Activated CD4-positive, alpha-beta T cell treated with anti-CD3 and anti-CD28 coated beads, Interleukin-2, amount 50 U/mL, for 16 hours (primary cell): Measurements from ENCODE around the gene TIGD4.
"Not testable (repeated sequence)": the region's sequence is repeated elsewhere in the genome, so short reads cannot be mapped to it uniquely, and the experiment has no call there.

ENCODE experiments used
- DNase-seq: peaks from one replicate; pipeline ENCODE4 v3.0.0-alpha.2; 2020

TIGD4 gene

DNA sequence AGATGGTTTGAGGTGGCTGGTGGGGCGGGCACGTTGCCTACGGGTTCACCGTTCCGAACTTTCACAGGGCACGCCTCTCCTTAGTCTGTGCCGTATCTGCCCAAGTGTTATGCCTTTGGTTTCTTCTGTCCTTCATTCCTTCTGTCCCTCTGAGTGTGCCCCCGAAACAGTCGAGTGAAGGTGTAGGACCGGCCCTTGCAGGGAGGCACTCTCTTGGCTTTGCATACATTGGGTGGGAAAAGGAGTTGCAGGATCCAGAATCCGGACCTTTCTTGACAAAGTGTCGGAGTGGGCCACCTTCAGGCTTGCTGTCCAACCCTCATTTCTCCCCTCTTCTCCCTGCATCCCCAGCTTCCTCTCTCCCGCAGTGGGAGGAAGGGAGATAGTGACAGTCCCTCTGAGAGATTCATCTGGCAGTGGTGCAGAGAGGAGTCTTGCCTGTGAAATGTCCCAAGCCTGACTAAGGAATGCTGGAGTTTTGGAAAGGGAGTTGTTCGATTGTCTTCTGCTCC, 793 bp upstream of the TIGD4 start:
- no peak for DNase-seq

DNA sequence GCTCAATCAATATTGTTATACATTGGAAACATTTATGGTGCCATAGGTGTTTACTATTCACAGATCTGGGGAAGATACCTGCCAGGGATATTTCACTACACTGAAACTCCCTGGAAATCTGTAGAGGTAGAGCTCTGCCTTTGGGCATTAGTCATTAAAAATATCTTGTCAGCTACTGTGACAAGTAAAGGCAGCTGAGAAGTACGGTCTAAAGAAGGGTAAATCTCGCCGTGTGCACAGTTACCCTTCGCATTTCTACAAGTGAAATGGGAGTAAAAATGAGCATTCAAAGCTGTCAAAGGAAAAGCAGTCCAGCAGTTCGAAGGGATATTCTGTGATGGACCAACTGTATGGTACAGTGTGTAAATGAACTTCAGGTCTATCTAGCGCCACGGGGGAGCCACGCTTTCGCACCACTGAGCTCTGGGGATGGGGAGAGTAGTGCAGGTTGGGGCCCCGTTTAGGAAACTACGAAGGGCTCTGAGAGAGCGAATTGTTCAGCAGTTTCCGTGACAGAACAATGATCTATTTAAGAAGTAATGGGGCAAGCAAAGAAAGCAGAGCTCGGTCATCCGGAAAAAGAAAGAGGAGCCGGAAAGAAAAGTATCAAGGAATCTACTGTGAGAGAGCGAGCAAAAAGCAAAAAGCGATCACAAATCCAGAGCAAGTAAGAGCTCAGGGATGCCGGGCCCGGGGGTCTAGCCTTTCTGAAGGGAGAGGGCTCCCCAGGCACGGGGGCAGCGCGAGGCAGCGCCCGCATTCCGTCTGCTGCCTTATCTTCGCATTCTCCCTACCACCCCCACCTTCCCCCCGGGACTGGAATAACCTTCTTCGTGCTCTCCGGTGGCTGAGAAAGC, 646 bp downstream of the TIGD4 start:
- peak; percentile 34 for DNase-seq

DNA sequence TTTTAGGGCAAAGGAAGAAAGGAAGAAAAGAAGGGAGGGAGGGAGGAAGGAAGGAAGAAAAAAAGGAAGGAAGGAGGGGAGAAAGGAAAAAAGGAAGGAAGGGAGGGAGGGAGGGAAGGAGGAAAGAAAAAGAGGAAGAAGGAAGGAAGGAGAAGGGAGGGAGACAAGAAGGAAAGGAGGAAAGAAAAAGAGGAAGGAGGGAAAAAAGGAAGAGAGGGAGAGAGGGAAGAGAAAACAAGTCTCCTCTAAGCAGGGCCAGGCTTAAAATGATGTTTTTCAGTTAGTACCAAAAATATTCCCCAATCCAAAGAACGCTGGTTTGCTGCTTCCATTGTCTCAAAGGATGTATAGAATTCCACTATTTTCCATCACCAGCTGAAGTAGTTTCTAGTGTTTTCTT, 2.0 kb downstream of the TIGD4 start:
- DNase-seq, result no peak

DNA sequence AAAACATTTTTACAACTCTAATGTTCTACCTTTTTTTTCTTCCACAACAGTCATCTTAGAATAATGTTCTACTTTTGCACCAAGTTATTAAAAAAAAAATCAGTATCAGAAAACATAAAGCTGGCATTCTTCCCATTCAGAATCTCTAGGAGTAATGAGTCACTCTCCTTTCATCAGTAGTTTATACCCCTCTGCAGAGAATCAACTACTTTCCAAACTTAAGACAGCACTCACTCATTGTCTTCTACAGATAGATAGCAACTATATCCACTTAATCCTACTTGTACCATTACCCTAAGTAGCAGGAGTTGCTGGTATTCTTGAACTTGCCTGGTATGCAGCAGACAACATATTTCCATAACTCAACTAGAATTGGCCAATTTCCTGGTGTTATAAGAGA, 3.2 kb downstream of the TIGD4 start:
- no peak for DNase-seq

DNA sequence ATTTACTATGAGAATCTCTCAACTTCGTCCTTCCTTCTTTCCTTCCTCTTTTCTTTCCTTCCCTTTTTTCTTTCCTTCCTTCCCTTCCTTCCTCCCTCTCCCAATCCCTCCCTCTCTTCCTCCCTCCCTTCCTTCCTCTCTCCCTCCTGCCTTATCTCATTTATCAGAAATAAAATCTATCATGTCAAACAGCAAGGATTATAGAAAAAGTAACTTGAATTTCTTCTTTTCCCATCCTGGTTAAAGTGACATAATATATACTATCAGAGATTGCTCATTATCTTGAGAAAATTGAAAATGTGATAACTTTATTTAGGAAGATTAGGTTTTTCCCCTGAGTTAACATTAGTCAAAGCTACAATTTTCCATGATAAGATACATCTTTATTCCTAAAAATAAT, 5.6 kb downstream of the TIGD4 start:
- no peak for DNase-seq

DNA sequence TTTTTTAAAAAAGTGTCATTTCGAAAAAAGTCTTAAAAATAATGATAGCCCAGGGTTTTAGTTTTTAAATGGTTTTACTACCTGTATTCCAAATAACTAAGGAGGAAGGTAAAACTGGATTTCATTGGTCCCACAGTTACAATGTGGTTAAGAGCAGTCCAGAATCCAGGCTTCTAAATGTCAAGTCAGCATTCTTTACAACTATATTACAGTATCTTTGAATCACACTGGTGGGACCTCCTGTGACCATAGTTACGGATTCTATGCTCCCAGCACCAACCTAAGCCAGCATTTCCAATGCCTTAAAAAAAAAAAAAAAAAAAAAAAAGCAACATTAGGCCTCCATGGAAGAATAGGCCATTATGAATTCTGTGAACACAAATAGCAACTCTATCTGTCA, 6.2 kb downstream of the TIGD4 start:
- no peak for DNase-seq

DNA sequence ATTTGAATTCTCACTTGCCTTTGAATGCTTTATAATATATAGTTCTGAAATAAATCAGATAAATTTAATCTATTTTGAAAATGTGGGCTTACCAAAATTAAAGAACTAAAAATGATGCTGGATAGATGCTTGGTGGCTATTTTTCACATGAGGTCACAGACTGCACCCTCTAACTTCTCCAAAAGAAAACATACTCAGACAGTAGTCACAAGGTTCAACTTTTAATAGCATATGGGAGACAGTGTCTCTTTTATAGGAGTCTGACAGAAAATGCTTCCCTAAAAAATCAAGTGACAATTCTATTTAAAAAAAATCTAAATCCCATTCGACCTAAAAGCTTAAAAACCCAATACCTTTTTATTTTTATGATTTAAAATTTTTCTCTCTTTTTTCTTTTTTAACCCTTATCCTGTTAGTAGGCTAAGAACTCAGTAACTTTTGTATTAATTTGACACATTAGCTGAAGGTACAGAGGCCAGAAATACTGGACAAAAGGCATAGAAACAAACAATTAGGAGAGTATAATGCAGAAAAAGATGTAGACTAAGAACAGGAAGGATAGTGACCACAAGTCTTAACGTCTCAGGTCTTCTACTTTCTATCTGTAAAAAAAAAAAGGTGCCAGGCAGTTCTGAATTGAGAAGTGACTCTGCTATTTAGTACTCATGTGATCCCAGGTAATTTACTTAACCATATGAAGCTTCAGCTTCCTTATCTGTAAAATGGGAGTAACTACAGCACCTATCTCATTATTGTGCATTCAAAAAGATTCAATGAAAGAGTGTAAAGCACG, 7.6 kb downstream of the TIGD4 start:
- peak; percentile 23 for DNase-seq

DNA sequence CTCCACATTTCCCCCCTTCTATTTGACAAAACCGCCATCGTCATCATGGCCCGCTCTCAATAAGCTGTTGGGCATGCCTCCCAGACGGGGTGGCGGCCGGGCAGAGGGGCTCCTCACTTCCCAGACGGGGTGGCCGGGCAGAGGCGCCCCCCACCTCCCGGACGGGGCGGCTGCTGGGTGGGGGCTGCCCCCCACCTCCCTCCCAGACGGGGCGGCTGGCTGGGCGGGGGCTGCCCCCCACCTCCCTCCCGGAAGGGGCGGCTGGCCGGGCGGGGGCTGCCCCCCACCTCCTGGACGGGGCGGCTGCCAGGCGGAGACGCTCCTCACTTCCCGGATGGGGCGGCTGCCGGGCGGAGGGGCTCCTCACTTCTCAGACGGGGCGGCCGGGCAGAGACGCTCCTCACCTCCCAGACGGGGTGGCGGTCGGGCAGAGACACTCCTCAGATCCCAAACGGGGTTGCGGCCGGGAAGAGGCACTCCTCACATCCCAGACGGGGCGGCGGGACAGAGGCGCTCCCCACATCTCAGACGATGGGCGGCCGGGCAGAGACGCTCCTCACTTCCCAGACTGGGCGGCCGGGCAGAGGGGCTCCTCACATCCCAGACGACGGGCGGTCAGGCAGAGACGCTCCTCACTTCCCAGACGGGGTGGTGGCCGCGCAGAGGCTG, 14.3 kb downstream of the TIGD4 start:
- not testable (repeated sequence) for DNase-seq

DNA sequence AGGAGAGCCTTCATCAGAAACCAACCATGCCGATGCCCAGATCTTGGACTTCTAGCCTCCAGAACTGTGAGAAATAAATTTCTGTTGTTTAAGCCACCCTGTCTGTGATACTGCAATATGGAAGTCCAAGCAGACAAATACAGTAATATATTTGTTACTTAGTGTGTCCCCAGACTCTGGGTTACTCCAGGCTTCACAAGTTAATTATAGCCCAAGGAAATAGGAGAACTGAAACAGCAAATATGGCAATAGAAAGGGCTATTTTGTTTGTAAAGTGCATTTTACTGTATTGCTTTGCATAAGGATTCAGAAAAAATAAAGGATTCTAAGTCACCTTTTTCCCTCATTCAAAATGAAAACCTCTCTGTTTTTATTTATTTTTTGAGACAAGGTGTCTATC, 15.7 kb downstream of the TIGD4 start:
- DNase-seq, result no peak

DNA sequence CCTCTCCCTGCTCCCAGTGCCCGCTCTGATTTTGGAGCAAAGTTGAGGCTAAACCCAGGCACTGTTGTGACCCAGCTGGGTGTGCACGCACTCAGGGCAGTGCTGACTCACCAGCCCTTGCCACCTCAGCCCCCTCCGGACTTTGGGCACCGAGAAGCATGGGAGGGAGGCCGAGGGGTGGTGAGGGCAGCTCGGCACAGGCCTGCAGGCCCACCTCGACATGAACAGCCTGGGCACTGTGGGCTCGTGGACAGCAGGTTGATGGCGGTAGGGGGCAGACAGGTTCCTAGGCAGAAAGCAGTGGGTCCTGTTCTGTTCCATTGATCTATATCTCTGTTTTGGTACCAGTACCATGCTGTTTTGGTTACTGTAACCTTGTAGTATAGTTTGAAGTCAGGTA, 30.9 kb downstream of the TIGD4 start:
- no peak for DNase-seq

DNA sequence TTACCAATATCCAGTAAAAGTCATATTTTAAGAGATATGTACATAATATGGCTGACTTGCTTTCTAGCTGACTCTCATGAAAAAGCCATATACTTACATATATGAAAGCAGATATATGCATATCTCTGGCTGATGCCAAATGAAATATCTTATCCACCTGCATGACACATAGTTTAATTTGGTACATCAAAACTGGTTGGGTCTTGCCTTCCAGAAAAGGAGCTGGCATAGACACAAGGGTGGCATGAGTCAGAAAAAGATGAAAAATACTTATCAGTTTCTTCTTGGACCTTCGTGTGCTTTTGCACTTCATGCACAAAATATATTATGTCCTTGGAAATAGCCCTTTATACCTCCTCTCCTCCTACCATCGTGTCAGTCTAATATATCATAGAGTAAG, 32.1 kb downstream of the TIGD4 start:
- DNase-seq, result no peak

DNA sequence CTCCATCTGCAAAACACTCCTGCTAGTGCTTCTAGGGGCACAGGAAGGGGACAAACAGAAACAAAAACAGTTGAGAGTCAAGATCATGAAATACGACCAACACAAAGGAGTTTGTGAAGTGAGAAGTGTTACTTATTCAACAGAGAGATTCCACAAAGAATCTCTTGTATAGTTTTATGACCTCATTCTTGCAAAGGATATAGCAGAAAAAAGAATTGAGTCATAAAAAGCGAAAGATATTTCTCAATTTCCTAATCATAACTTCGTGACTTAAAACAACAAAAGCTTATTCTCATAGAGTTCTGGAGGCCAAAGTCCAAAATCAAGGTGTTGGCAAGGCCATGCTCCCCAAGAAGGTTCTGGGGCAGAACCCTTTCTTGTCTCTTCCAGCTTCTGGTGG, 40.7 kb downstream of the TIGD4 start:
- no peak for DNase-seq

DNA sequence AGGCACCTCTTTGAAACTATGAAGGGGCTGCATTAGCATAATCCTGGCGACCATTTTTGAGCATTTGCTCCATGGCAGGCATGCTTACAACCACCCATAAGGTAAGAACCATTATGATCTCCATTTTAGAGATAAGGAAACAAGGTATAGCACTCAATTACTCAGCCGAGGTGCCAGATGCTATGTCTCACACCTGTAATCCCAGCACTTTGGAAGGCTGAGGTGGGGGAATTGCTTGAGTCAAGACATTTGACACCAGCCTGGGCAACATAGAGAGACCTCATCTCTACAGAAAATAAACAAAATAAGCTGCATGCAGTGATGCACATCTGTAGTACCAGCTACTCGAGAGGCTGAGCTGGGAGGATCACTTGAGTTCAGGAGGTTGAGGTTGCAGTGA, 43.6 kb downstream of the TIGD4 start:
- DNase-seq, result no peak

DNA sequence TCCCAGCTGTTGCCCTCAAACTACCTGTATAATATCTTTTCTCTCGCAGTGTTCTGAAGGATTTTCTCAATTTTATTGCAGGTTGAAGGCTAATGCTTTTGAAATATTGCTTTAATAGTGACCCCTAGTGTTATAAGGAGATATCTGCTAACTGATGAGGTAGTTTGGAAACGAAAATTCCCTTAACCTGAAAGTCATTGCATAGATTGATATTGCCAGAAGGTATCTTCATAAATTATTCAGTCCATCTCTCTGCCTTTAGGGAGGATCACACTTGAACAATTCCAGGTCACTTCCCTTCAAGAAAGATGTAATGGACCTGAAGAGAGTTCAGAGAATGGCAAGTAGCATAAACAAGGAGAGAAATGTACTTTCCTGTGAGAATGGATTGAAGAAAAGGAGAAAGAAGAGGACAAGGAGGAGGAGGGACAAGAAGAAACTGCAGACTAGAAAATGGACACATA, 44.1 kb downstream of the TIGD4 start:
- peak; percentile 40 for DNase-seq

DNA sequence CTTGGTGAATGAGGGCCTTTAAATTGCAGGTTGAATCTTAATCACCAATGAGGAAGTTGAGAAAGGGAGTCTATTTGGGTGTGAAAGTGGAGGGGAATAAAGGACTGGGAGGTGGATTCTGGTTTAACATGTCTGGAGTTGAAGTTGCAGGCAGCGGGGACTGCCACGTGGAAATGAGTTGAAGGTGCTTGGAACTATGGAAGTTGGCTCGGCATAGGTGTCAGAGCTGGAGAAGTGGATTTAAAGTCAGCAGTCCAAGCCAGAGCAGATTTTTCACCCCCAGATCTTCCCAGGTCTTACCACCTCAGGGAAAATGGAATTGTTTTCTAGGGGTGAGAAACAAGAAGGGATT, 44.9 kb downstream of the TIGD4 start:
- no peak for DNase-seq

DNA sequence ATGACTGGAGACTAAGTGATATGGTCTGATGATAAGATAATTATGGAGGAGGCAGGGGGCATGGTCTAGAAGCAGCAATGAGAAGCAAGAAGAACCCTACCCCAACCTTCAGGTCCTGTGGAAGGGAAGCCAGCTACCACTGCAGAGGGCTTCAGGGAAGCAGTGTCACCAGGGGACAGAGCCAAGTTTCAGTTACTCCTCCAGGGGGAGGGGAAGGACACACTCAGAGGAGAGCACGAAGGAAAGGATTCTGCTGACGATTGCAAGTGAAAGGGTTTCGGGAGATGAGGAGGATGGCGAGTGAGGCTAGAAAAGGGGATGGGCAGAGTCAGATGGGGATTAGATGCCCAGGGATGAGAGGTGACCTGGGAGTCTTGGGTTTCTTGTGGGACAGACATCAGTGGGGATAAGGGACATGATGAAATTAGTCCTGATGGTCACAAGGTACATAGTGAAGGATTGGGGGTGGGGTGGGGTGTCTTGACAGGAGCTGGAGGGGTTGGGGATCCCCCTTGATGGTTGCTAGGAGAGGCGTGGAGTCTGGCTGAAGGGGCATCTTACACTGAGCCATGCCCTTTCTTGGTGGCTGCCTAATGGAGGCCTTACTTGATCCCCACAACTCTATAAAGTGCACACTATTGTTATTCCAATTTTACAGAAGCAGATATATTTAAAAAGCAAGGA, 45.4 kb downstream of the TIGD4 start:
- no peak for DNase-seq

DNA sequence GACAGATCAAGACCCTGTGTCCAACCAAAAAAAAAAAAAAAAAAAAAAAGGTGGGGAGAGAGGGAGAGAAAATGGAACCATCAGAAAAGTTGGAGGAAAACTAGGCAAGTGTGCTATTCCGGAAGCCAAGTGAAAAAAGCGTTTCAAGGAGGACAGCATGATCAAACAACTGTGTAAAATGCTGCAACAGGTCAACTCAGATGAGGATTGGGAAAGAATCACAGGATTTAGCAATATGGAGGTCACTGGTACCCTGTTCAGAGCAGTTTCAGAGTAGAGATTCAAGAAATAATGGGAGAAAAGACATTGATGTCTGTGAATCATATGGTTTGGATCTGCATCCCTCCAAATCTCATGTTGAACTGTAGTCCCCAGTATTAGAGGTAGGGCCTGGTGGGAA, 47.5 kb downstream of the TIGD4 start:
- no peak for DNase-seq

DNA sequence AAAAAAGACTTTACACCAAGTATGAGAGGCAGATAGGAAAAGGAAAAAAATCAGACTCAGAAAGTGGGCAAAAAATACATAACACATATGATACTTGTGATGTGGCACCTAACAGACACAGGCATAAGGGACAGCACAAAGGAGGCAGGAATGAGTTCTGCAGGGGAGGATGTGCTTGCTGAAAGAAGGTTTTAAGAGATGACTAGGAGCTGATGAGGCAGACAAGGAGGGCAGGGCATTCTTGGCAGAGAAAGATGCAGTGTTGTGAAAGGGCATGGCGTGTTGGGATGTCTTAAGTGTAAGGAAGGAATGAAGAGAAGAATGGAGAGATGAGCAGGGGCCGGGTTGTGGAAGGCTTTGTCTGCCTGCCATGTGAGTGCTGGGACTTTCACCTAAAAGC, 50.1 kb downstream of the TIGD4 start:
- no peak for DNase-seq

DNA sequence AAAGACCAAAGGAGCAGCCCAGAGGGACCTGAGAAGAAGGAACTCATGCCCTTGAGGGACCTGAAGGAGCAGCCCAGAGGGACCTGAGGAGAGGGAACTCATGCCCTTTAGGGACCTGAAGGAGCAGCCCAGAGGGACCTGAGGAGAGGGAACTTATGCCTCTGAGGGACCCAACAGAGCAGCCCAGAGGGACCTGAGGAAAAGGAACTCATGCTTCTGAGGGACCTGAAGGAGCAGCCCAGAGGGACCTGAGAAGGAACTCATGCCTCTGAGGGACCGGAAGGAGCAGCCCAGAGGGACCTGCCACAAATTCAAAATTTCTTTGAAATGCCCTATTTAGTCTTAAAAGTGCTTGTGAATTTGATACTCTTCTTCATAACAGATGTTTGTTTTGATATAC, 51.2 kb downstream of the TIGD4 start:
- DNase-seq, result no peak

DNA sequence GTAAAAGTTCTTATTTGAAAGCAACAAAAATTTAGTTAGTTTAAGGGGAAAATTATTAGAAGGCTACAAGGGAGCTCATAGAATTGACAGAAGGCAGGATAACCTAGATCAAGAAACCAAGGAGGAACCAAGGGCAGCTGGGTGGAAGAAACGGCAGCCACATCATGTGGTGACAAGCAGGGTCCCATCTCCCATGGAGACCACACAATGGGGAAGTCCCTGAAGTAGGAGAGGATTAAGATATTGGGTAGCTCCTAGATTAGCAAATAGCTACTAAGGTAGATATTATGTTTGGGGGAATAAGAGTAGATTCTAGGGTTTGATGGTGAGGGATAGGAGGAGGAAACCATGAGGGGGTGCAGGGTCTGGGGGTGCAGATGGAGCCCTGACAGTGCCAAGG, 51.7 kb downstream of the TIGD4 start:
- no peak for DNase-seq

DNA sequence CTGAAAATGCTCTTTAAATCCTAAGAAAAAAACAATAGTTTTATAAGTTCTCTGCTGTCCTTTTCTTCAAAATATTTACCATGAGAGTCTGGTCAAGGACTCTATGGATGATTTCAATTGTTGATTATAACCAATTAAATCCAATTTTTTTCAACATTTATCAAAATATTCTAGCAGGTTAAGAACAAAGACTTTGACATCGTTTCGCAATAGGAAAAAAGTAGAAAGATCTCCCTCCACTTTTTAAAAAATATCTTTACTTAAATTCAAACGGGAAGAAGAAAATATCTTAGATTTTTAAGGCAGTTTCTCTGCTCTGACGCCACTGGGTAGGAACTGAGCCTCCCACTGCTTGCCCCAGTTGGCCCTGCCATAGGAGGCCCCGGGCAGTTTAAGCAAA, 55.0 kb downstream of the TIGD4 start:
- no peak for DNase-seq

DNA sequence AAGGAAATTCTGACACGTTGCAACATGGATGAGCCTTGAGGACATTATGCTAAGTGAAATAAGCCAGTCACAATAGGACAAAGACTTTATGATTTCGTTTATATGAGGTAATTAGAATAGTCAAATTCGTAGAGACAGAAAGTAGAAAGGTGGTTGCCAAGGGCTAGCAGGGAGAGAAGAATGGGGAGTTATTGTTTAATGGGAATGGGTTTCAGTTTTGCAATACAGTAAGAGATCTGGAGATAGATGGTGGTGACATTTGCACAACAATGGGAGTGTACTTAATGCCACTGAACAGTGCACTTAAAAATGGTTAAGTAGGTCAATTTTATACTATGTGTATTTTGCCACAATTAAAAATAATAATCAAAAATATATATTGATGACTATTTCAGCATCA, 56.3 kb downstream of the TIGD4 start:
- no peak for DNase-seq
